ENCODE measurements around the gene GATA5. TPM values are rescaled to one million over a fixed set of nuclear protein-coding genes. Genes with fewer than 3 reads are reported as not detected.

Gene GATA5
- total and polyA plus RNA-seq, 9 donors, result 0.08 to 5.5 (median 0.92) TPM; not detected in 2

- H3K27me3 ChIP-seq, result no peaks in the 10 kb centered on the region
- no peak for DNase-seq
- H3K4me3 ChIP-seq, result no peak overlapping the region
- no peaks in the 10 kb centered on the region for H3K9me3 ChIP-seq
- no peaks in the 10 kb centered on the region for H3K36me3 ChIP-seq
- H3K27ac ChIP-seq, result no peak overlapping the region
- intact Hi-C loops (cut with DNase I), result no loop called here
- TF ChIP-seq EP300 (IDR thresholded peaks at IDR 0.05), result no peak
- no peak for TF ChIP-seq POLR2A (IDR thresholded peaks at IDR 0.05)
- TF ChIP-seq CTCF (IDR thresholded peaks at IDR 0.05), result no peak
- no peaks in the 10 kb centered on the region for H3K4me1 ChIP-seq (ENCODE audit: insufficient read depth)
- 57 to 59% (median 58%) methylated on average over 15 of the region's 15 CpGs for WGBS, 3 donors
These were observed 15.1 kb downstream of the GATA5 start for GRCh38 chr20:62460678-62461077.

- Histone ChIP-seq H3K27ac (no peak overlapping the region), H3K4me3 (no peak overlapping the region), H3K36me3 (no peaks in the 10 kb centered on the region), H3K27me3 (no peaks in the 10 kb centered on the region), H3K4me1 (ENCODE audit: insufficient read depth) (no peaks in the 10 kb centered on the region), H3K9me3 (no peaks in the 10 kb centered on the region)
- no peak for TF ChIP-seq EP300 (IDR thresholded peaks at IDR 0.05)
- no peak for TF ChIP-seq POLR2A (IDR thresholded peaks at IDR 0.05)
- TF ChIP-seq CTCF (IDR thresholded peaks at IDR 0.05), result no peak
- WGBS, 3 donors, result 67 to 71% (median 71%) methylated on average over 13 to 14 of the region's 14 CpGs
- no peak for DNase-seq
- intact Hi-C loops (cut with DNase I), result no loop called here
These were observed 16.3 kb downstream of the GATA5 start for GRCh38 chr20:62459488-62459887.

DNA sequence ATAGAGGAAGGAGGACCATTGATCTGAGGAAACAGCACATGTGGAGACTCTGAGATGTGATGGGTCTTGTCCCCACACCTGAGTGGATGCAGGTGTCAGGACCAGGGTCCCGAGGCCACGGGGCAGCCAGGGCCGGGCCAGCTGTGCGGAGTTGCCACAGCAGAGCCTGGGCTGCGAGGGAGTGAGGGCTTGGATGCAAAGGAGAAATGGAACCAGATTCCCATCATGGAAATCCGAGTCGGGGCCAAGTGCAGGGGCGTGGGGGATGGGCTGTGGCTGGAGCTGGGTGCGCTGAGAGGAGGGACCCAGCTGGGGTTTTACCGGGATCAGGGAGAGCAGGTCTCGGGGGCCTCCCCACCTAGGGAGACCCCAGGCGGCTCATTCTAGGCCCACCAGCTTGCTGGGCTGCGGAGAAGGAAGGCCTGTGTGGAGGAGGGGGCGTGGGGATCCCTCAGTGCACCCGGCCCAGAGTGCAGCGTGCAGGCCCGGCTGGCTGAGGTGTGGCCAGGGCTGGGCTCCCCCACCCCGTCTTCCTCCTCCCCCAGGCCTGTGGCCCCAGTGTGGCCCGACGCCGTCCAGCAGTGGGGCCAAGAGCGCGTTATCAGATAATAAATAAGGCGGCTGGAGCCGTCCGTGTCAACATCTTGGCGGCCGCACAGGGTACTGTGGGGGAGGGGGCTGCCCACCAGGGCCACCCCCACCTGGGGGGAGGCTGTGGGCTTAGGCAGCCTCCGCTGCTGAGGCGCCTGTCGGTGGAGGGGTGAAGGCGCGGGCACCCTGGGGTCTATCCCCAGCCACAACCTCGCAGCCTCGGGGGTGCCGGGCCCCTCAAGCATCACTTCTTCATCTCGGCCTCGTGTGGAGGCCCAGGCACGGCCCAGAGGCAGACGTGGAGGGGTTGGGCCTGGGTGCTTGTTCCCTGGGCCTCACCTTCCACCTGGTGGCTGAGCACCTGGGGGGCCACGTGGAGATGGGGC, 17.2 kb downstream of the GATA5 start:
- WGBS, 3 donors, result 27 to 38% (median 28%) methylated on average over 34 to 41 of the region's 41 CpGs
- no peak overlapping the region for H3K4me3 ChIP-seq
- no peaks in the 10 kb centered on the region for H3K36me3 ChIP-seq
- no peak for TF ChIP-seq POLR2A (IDR thresholded peaks at IDR 0.05)
- no peak for TF ChIP-seq EP300 (IDR thresholded peaks at IDR 0.05)
- no peak for TF ChIP-seq CTCF (IDR thresholded peaks at IDR 0.05)
- intact Hi-C loops (cut with DNase I), result no loop called here
- no peak overlapping the region for H3K27ac ChIP-seq
- H3K9me3 ChIP-seq, result no peaks in the 10 kb centered on the region
- H3K4me1 ChIP-seq (ENCODE audit: insufficient read depth), result no peaks in the 10 kb centered on the region
- no peak for DNase-seq
- no peaks in the 10 kb centered on the region for H3K27me3 ChIP-seq

- no peak overlapping the region for H3K4me3 ChIP-seq
- 79 to 84% (median 80%) methylated on average over 18 to 20 of the region's 20 CpGs for WGBS, 3 donors
- H3K27me3 ChIP-seq, result no peaks in the 10 kb centered on the region
- no peaks in the 10 kb centered on the region for H3K4me1 ChIP-seq (ENCODE audit: insufficient read depth)
- intact Hi-C loops (cut with DNase I), result no loop called here
- TF ChIP-seq EP300 (IDR thresholded peaks at IDR 0.05), result no peak
- no peak for TF ChIP-seq POLR2A (IDR thresholded peaks at IDR 0.05)
- no peak for TF ChIP-seq CTCF (IDR thresholded peaks at IDR 0.05)
- no peak overlapping the region for H3K27ac ChIP-seq
- no peaks in the 10 kb centered on the region for H3K9me3 ChIP-seq
- DNase-seq, result no peak
- H3K36me3 ChIP-seq, result no peaks in the 10 kb centered on the region
These were observed 18.0 kb downstream of the GATA5 start for GRCh38 chr20:62457831-62458230.

All from ovary (tissue), 9 donors.